Posterior vena cava (tissue), 2 donors: Measurements from ENCODE around the gene SCRT2. TPM values are rescaled to one million over a fixed set of nuclear protein-coding genes. Genes with fewer than 3 reads are reported as not detected.

ENCODE experiments used
- DNase-seq: peaks from one replicate; pipeline ENCODE4 v3.0.0-alpha.2; 2020; ENCODE audit warnings: low spot score
- intact Hi-C, 2 donors: fragments of 100-400 bp; cut with DNase I; formaldehyde crosslinking; loops; one replicate each; pipeline versions ENCODE4 v1.14.1 to v1.14.2; 2022 to 2023
- total RNA-seq, 2 donors: library from RNA; stranded (reverse); fragmentation: NEBNext Ultra II Directional; extraction: Animal tissue kit (Norgen Biotek cat#: 25700); gene quantifications; one replicate each; pipeline ENCODE4 v1.2.1, GENCODE V29; 2021
- donor health status: DM: yes; HTN: yes; CAD: no.
- donor health status: DM: yes; HTN: yes; CAD: no.

The SCRT2 gene
- total RNA-seq, 2 donors from 2014 or later, result not detected

- DNase-seq, result no peak
- intact Hi-C loops, result loop anchor here in 1 of 2 donors (10.0 kb wide), 1 partner anchor 97 kb away; no protein-coding TSS in a partner anchor
These were observed 13.9 kb downstream of the SCRT2 start for GRCh38 chr20:661474-662270.

DNA sequence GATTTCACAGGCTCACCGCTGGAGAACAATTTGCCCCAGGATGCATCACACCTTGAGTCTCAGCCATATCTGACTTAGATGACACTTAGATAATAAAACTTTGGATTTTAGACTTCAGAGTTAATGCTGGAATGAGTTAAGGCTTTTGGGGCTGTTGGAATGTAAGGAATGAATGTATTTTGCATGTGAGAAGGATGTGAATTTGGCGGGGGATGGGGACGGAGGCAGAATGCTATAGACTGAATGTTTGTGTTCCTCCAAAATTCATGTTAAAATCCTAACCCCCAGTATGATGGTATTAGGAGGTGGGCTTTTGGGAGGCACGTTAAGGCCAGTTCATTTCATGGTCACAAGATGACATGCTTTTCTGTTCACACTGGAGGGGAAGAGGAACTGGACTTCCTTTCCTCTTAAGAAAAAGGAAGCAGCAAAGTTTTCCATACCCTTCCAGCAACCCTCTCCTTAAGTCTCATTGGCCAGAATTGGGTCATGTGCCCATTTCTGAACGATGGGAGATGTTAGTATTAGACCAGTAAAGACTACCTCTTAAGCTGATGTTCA, 16.8 kb downstream of the SCRT2 start:
- intact Hi-C loops, result no loop called here
- DNase-seq, result no peak

DNA sequence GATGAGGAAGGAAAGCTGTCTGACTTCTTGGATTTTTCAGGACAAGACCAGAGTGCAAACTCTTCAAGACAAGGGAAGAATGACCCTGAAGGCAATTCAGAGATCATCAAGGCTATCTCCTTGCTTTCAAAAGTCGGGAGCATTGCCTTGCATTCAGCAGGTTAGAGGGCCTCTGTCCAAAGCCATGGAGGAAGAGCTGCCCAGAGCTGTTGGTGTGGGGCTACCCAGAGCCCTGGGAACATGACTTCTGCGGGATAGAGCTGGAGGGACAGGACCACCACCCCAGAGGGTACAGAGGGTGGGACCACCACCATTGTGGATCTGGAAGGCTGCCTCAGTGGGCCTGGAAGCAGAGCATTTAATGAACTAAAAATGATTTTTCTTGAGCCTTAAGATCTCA, 17.4 kb downstream of the SCRT2 start:
- intact Hi-C loops, result no loop called here

GRCh38 chr20:655726-656624, 19.6 kb downstream of the SCRT2 start:
- intact Hi-C loops, result no loop called here
- no peak for DNase-seq

More for the DNA sequence above, 17.4 kb downstream of the SCRT2 start:
- DNase-seq, result no peak

DNA sequence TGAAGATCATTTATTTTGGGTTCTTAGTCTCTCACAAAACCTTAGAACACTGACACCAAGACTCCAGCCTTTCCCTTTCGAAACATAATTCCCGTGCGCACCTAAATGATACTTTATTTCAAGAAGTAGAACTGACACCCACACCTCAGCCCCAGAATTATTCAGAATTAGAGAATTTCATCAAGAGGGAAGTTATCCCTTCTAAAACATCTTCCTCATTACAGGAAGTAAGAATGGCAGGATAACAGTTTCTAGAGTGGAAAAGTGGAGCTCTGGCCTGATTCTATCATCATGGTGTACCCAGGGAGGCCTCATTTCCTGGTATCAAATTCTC, 21.2 kb downstream of the SCRT2 start:
- DNase-seq, result no peak
- intact Hi-C loops, result no loop called here

DNA sequence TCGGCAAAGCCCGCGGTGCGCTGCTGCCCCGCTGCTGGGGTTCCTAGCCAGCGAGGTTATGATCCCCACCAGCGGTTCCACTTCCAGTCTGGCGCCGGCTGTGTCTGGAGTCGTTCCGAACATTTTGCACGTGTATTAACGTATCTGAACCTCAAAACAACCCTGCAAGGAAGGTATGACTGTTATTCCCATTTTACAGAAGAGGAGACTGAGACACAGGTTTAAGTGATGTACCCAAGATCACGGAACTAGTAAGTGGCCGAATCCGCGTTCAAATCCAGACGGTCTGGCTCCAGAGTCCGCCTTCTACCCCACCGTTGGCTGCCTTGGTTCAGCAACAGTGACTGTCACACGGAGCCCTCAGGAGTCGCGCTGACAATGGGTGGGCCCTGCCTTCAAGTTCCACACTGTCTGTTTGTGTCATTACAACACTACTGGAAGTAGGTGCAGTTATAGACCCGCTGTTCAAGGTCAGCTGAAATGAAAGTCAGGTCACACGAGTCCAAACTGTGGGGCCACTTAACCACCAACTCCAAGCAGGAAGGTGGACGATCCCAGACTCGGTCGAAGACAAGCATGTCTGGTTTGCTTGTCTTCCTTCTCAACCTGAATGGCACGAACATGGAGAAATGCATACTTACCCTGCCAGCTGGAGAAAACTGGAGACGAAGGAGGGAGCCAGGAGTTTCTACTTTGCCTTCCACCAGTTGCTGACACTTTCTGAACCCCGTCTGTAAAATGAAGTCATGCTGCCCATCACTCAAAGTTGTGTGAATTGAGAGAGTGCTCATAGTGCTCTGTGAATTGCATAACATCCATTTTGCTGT, 21.8 kb downstream of the SCRT2 start:
- intact Hi-C loops, result no loop called here
- DNase-seq, result no peak

- peak; percentile 97 for DNase-seq
- intact Hi-C loops, result no loop called here
These were observed 22.5 kb downstream of the SCRT2 start, which contains the start of gene SRXN1 for GRCh38 chr20:653110-653589. TSS of gene SRXN1 (minus strand) at chr20:653200. CDS start at chr20:653185, 15 bp downstream.

GRCh38 chr20:652615-653109, 22.9 kb downstream of the SCRT2 start:
- intact Hi-C loops, result no loop called here
- no peak for DNase-seq

GRCh38 chr20:651713-652614, 23.6 kb downstream of the SCRT2 start:
- no peak for DNase-seq
- intact Hi-C loops, result no loop called here

- DNase-seq, result no peak
- intact Hi-C loops, result no loop called here
These were observed 24.6 kb downstream of the SCRT2 start for GRCh38 chr20:650954-651353.

- intact Hi-C loops, result no loop called here
- DNase-seq, result no peak
These were observed 25.3 kb downstream of the SCRT2 start for GRCh38 chr20:650281-650680.

DNA sequence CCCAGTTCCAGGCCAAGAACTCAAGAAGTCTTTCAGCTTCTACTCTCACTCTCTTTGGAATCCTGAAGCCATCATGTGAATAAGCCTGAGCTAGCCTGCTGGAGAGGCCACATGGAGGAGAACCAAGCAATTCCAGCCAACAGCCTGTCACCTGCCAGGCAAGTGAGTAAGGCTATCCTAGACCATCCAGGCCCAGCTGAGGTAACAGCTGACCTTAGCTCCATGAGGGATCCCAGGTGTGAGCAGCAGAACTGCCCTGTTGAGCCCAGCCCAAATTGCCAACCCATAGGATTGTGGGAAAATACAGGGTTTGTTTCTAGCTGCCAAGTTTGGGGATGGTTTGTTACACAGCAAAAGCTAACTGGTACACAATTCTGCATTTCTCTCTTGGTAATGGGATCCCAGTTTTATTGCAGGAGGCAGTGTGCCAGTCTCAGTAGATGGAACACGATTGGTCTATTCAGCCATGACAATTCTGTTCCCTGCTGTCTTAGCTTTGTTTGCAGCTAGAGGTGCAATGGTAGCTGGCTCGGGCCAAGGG, 28.1 kb downstream of the SCRT2 start:
- intact Hi-C loops, result no loop called here
- DNase-seq, result no peak

DNA sequence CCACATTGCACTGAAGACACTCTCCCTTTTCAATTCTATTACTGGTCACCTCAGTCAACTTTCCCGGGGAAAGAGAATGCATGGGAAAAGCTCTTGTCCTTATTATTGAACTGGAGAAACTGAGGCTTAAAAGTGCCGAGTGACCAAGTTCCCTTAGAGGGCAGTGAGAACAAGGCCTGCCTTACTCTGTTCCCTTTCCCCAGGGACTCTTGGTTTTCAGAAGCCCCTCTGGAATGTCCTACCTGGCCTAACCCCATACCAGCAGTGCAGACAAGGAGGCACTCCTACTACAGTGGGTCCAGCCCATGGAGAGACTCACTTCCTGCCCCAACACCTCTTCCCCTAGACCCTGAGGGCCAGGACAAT, 28.8 kb downstream of the SCRT2 start:
- no peak for DNase-seq
- intact Hi-C loops, result no loop called here

GRCh38 chr20:646107-646867, 29.3 kb downstream of the SCRT2 start:
- no peak for DNase-seq

GRCh38 chr20:645318-646106, 30.1 kb downstream of the SCRT2 start:
- peak; percentile 87 for DNase-seq
- intact Hi-C loops, result no loop called here

More at GRCh38 chr20:646107-646867, 29.3 kb downstream of the SCRT2 start:
- intact Hi-C loops, result no loop called here

DNA sequence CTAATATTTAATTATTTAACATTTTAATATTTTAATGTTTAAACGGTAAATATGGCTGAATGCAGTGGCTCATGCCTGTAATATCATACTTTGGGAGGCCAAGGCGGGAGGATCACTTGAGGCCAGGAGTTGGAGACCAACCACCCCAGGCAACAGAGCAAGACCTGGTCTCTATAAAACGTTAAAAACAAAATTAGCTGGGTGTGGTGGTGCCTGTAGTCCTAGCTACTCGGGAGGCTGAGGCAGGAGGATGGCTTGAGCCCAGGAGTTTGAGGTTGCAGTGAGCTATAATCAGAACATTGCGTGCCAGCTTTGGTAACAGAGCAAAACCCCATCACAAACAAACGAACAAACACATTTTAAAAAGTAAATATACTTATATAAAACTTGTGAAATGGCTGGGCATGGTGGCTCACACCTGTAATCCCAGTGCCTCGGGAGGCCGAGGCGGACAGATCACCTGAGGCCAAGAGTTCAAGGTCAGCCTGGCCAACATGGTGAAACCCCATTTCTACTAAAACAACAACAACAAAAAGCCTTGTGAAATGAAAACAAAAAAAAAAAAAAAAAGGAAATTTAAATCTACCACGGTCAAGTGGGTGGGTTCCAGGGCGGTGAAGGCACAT, 30.8 kb downstream of the SCRT2 start:
- intact Hi-C loops, result no loop called here
- DNase-seq, result no peak
